CD4-positive, alpha-beta T cell treated with Interleukin-6 at 100 ng/mL for 8 hours (primary cell): Measurements from ENCODE around the gene PRPF19.

Source experiments
- DNase-seq: peaks from one replicate; pipeline ENCODE4 v3.0.0-alpha.2; 2020; ENCODE audit warnings: mixed read lengths, low spot score

PRPF19 gene

GRCh38 chr11:60937811-60938210 is 31.4 kb upstream of the PRPF19 start:
- no peak for DNase-seq

GRCh38 chr11:60937144-60937527 is 30.8 kb upstream of the PRPF19 start:
- no peak for DNase-seq

DNA sequence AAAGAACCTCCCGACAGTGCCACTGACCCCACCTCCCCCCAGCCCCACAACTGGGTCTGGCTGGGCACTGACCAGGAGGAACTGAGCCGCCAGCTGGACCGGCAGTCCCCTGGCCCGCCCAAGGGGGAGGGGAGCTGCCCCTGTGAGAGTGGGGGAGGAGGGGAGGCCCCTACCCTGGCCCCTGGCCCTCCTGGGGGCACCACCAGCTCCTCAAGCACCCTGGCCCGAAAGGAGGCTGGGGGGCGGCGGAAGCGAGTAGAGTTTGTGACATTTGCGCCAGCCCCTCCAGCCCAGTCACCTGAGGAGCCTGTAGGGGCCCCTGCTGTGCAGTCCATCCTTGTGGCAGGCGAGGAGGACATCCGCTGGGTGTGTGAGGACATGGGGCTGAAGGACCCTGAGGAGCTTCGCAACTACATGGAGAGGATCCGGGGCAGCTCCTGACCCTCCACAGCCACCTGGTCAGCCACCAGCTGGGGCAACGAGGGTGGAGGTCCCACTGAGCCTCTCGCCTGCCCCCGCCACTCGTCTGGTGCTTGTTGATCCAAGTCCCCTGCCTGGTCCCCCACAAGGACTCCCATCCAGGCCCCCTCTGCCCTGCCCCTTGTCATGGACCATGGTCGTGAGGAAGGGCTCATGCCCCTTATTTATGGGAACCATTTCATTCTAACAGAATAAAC is 30.2 kb upstream of the PRPF19 start:
- no peak for DNase-seq

GRCh38 chr11:60935676-60936442 is 29.5 kb upstream of the PRPF19 start:
- DNase-seq: no peak

DNA sequence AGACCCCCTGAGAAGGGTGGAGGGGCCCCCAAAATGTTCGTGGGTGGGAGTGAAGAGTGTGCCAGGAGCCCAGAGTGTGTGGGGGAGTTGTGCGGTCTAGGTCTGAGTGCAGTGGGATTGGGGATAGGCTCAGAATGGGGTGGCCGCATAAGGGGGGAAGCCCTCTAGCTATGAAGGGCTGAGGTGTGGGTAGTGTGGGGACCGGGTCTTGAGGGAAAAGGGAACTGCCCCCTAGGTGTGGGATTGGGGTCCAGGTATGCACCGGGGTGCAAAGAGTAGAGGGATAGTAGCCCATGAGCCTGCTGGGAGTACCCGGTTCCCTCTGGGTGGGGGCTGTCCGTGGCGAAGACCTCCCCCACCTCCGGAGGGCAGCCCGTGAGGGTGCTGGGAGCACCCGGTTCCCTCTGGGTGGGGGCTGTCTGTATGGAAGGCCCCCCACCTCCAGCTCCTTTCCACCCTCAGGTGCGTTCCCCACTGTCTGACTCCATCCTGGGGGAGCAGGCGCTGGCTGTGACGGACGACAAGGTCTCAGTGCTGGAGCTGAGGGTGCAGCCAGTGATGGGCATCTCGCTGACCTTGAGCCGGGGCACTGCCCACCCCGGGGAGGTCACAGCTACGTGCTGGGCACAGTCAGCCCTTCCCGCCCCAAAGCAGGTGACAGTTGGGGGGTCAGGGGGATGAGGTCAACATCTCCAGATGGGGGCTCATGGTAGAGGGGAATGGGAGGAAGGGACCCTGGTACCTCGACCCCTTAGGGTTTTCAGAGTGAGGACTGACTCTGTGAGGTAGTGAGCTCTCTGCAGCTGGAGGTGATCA is 28.6 kb upstream of the PRPF19 start:
- DNase-seq: no peak

GRCh38 chr11:60934124-60934789 is 27.9 kb upstream of the PRPF19 start:
- no peak for DNase-seq

- DNase-seq: no peak
Observed at GRCh38 chr11:60933416-60934123, 27.2 kb upstream of the PRPF19 start.

- no peak for DNase-seq
Observed at GRCh38 chr11:60932605-60933356, 26.4 kb upstream of the PRPF19 start.

- DNase-seq: no peak
Observed at GRCh38 chr11:60931917-60932316, 25.5 kb upstream of the PRPF19 start.

DNA sequence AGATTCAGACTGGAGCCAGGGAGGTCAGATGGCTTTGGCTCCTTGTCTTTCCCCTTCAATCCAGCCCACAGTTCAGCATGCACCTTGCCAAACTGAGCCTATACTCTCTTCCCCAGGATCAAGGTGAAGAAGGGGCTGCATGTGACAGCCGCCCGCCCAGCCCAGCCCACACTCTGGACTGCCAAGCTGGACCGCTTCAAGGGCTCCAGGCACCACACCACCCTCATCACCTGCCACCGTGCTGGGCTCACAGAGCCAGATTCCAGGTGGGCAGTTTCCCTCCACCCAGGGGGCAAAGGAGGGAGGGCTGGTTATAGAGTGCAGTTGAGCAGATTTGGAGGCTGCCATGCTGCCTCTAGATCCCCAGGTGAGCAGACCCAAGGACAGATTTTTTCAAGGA is 24.0 kb upstream of the PRPF19 start:
- DNase-seq: no peak

DNA sequence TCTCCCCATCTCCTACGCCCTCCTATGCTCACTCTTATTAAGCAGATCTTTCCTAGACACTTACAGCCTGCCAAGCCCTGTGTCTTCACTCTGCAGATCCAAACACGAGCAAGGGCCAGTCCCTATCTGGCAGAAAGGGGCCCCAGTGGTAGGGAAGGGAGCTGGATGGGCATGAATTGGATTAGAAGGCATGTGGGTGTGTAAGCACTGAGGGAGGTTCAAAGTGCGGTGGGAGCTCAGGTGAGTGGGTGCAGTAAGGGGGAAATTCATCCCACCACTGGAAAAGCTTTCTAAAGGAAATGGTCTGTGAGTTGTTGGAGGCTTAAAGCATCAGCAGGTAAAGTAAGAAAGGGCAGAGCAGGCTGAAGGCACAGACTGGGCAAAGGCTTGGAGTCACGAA is 23.4 kb upstream of the PRPF19 start:
- no peak for DNase-seq

DNA sequence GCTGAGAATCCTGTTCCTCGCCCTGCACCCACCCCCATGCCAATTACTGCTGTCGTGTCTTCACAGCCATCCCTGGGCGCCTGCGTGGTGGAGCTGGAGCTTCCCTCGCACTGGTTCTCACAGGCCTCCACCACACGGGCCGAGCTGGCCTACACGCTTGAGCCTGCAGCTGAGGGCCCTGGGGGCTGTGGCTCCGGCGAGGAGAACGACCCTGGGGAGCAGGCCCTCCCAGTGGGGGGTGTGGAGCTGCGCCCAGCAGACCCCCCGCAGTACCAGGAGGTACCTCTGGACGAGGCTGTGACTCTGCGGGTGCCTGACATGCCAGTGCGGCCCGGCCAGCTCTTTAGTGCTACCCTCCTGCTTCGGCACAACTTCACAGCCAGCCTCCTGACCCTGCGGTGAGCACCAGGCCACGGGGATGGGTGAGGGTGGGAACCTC is 22.2 kb upstream of the PRPF19 start:
- DNase-seq: no peak

- no peak for DNase-seq
Observed at GRCh38 chr11:60927600-60927999, 21.2 kb upstream of the PRPF19 start.

GRCh38 chr11:60927061-60927592 is 20.7 kb upstream of the PRPF19 start:
- no peak for DNase-seq

GRCh38 chr11:60926500-60926899 is 20.1 kb upstream of the PRPF19 start:
- DNase-seq: no peak

DNA sequence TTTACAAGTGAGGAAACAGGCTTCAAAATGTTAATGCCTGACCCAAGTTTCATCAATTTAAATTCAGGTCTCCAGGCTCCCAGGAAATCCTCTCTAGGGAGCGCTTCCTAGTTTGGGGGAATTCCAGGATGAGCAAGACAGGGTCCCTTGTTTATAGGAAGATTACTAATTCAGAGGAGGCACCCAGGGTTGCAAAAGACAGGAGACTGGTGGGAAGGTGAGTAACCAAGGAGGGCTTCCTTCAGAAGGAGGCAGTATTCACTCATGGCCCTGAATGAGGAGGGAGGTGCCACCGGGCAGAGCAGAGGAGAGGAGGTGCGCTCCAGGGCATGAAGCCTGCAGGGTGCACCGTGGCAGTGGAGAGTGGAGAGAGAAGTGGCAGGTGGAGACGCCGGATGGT is 19.5 kb upstream of the PRPF19 start:
- DNase-seq: no peak

- no peak for DNase-seq
Observed at GRCh38 chr11:60924906-60925853, 18.8 kb upstream of the PRPF19 start.

- DNase-seq: no peak
Observed at GRCh38 chr11:60924110-60924905, 17.9 kb upstream of the PRPF19 start, which contains the start of gene TMEM132A. TSS of gene TMEM132A (plus strand) at chr11:60924460. CDS start at chr11:60924634, 174 bp downstream.

- no peak for DNase-seq
Observed at GRCh38 chr11:60923800-60924109, 17.4 kb upstream of the PRPF19 start.
